ENCODE data around the gene ZNF384.

DNA sequence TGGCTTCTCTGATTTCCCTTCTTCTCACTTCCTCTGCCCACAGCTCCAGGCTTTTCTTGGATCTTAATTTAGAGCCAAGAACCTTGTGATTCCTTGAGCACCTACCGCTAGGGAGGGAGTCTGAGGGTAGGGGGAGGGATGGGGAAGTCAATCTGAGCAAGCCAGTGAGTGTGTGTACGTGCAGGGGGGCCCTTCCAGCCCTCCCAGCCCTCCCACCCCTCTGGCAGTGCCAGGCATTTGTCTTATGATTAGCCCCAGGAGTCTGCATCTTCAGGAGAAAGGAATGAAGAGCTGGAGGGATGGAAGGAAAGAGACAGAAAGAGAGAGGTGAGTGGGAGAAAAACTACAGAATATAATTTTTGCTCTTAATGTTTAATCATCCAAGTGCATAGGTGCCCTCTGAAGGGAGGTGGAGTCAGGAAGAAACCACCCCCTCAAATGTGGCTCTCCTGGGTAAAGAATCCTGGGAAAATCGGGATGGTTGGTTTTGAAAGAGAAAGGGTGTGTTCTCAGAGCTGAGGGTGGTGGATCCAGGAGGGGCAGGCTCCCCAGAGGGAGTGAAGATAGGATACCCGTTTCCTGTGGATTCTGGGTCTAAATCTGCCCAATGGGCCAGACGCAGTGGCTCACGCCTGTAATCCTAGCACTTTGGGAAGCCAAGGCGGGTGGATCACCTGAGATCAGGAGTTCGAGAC is 9.3 kb upstream of the ZNF384 start:
- TF ChIP-seq CTCF (IDR thresholded peaks at IDR 0.05): no peak
- TF ChIP-seq POLR2AphosphoS5 (IDR thresholded peaks at IDR 0.05): no peak
- no peak for TF ChIP-seq POLR2A (IDR thresholded peaks at IDR 0.05)

Data from prostate gland (tissue), 2 donors.